ENCODE data around the gene PDCD2. TPM values are rescaled to one million over a fixed set of nuclear protein-coding genes. Genes with fewer than 3 reads are reported as not detected.

The PDCD2 gene
- total and polyA plus RNA-seq, 9 of the 15 experiments (the other 6 are each of a cell fraction or from before 2014, with no cell fraction given), result 67.3 to 430 (median 318) TPM

DNA sequence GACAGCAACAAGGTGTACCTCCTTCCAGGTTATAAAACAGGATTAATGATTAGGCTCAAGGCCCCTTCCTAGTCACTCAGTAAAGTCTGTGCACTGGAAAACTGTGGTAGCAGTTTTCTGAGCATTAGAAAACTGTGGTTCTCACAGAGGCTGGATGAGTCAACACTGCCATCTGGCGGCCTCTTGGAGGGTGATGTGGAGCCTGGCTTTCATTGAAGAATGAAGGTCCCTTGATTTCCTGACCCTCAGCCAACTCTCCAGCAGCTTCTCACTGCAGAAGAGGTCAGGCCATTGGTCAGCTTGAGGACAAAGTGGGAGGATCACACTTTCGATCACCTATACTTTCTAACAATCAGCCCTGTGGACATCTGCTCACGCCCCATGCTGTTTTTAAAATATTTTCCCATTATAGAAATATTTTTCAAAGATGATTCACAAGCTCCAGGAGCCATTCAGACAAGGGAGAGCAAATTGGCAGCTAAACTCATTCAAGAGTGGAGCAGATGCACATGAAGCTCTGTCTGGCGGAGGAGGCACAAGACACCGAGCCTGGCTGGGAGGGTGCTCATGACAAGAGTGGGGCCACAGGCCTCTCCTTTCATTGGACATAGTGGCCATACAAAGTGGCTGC lies 54.5 kb downstream of the PDCD2 start:
- in situ Hi-C loops (cut with MboI) (no loop called here), intact Hi-C loops (cut with micrococcal nuclease) (loop anchor here (1.0 to 10.0 kb wide), 5 partner anchors 55 to 1635 kb away; no protein-coding TSS in a partner anchor)
- Histone ChIP-seq H3K9me1 (ENCODE audit: control insufficient read depth, insufficient read depth, low read length) (no peaks in the 10 kb centered on the region), H3K27me3 (ENCODE audit: control insufficient read depth in 2 of 2, insufficient read depth in 2 of 2, low read length in 2 of 2) (peaks cover 0 to 2% of the 10 kb centered on the region in 2 experiments; a peak in 1 of 5 replicates), H2AFZ (ENCODE audit: low read depth, low read length) (no peak overlapping the region), H3K36me3 (ENCODE audit: control insufficient read depth, insufficient read depth, low read length) (peaks cover 23% of the 10 kb centered on the region), H3K27ac (ENCODE audit: extremely low read depth, low read depth, low read length) (no peak overlapping the region), H3K4me2 (ENCODE audit: insufficient read depth, low read length) (no peak overlapping the region), H3K4me1 (replicated peaks in 1 of 2; ENCODE audit: control insufficient read depth in 2 of 2, insufficient read depth in 2 of 2, low read length in 2 of 2) (no peaks in the 10 kb centered on the region), H3K4me3 (no peak overlapping the region), H3K79me2 (ENCODE audit: control insufficient read depth, insufficient read depth, low read length) (no peaks in the 10 kb centered on the region), H3K9me3 (replicated peaks; ENCODE audit: control insufficient read depth, insufficient read depth, low read depth, low read length) (no peaks in the 10 kb centered on the region), H4K20me1 (replicated peaks; ENCODE audit: control insufficient read depth, insufficient read depth, low read length) (0 out of 2 replicates have a peak, but pooled peaks cover 7% of the 10 kb centered on the region), H3K9ac (ENCODE audit: insufficient read depth in 1 of 2, low read depth in 2 of 2, low read length in 2 of 2) (no peak overlapping the region)
- ChIA-PET POLR2A (interaction anchor here (0.5 to 1.5 kb wide), 5 partner anchors 17 to 698 kb away, joined by 3 read pairs; no protein-coding TSS in a partner anchor), CTCF (ENCODE audit: low intra/inter-chr PET ratio) (interaction anchor here (0.6 to 4.6 kb wide), 7 partner anchors 666 to 1635 kb away, joined by 3 to 20 read pairs (median 5); no protein-coding TSS in a partner anchor)
- FAIRE-seq, result peak; percentile 95
- 13% methylated on average over 5 of the region's 5 CpGs for whole genome bisulfite sequencing (ENCODE audit: insufficient coverage, low coverage, missing lambda C conversion rate)
- no TSS peak for BruUV-seq (replicated peaks)
- peak; percentile 92 for ATAC-seq
- DNase-seq (ENCODE audit: extremely low read depth in 1 of 4, low spot score in 3 of 4), result peak; percentile 77 to 87 (median 84)
- TF ChIP-seq SREBF2 (CRISPR knock-in tag; IDR thresholded peaks at IDR 0.05), result no peak
- TF ChIP-seq TFAM (CRISPR knock-in tag; conservative IDR thresholded peaks at IDR 0.05), result no peak
- TF ChIP-seq, protein P1, sequence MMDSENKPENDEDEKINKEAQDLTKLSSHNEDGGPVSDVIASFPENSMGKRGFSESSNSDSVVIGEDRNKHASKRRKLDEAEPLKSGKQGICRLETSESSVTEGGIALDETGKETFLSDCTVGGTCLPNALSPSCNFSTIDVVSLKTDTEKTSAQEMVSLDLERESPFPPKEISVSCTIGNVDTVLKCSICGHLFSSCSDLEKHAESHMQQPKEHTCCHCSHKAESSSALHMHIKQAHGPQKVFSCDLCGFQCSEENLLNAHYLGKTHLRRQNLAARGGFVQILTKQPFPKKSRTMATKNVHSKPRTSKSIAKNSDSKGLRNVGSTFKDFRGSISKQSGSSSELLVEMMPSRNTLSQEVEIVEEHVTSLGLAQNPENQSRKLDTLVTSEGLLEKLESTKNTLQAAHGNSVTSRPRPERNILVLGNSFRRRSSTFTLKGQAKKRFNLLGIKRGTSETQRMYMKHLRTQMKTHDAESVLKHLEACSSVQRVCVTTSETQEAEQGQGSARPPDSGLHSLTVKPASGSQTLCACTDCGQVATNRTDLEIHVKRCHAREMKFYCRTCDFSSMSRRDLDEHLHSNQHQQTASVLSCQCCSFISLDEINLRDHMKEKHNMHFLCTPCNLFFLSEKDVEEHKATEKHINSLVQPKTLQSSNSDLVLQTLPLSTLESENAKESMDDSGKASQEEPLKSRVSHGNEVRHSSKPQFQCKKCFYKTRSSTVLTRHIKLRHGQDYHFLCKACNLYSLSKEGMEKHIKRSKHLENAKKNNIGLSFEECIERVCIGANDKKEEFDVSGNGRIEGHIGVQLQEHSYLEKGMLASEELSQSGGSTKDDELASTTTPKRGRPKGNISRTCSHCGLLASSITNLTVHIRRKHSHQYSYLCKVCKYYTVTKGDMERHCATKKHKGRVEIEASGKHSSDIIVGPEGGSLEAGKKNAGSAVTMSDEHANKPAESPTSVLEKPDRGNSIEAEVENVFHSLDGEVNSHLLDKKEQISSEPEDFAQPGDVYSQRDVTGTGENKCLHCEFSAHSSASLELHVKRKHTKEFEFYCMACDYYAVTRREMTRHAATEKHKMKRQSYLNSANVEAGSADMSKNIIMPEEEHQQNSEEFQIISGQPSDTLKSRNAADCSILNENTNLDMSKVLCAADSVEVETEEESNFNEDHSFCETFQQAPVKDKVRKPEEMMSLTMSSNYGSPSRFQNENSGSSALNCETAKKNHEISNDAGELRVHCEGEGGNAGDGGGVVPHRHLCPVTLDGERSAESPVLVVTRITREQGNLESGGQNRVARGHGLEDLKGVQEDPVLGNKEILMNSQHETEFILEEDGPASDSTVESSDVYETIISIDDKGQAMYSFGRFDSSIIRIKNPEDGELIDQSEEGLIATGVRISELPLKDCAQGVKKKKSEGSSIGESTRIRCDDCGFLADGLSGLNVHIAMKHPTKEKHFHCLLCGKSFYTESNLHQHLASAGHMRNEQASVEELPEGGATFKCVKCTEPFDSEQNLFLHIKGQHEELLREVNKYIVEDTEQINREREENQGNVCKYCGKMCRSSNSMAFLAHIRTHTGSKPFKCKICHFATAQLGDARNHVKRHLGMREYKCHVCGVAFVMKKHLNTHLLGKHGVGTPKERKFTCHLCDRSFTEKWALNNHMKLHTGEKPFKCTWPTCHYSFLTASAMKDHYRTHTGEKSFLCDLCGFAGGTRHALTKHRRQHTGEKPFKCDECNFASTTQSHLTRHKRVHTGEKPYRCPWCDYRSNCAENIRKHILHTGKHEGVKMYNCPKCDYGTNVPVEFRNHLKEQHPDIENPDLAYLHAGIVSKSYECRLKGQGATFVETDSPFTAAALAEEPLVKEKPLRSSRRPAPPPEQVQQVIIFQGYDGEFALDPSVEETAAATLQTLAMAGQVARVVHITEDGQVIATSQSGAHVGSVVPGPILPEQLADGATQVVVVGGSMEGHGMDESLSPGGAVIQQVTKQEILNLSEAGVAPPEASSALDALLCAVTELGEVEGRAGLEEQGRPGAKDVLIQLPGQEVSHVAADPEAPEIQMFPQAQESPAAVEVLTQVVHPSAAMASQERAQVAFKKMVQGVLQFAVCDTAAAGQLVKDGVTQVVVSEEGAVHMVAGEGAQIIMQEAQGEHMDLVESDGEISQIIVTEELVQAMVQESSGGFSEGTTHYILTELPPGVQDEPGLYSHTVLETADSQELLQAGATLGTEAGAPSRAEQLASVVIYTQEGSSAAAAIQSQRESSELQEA (IDR thresholded peaks at IDR 0.05; ENCODE audit: low read depth), result no peak
- no peak for TF ChIP-seq ZFX (CRISPR knock-in tag; IDR thresholded peaks at IDR 0.05)
- no peak for TF ChIP-seq PHTF2 (CRISPR knock-in tag; IDR thresholded peaks at IDR 0.05)
- no peak for TF ChIP-seq DIDO1 (tag; IDR thresholded peaks at IDR 0.05; ENCODE audit: low read depth)
- no peak for TF ChIP-seq ARID1B (IDR thresholded peaks at IDR 0.05)
- TF ChIP-seq, protein P2, sequence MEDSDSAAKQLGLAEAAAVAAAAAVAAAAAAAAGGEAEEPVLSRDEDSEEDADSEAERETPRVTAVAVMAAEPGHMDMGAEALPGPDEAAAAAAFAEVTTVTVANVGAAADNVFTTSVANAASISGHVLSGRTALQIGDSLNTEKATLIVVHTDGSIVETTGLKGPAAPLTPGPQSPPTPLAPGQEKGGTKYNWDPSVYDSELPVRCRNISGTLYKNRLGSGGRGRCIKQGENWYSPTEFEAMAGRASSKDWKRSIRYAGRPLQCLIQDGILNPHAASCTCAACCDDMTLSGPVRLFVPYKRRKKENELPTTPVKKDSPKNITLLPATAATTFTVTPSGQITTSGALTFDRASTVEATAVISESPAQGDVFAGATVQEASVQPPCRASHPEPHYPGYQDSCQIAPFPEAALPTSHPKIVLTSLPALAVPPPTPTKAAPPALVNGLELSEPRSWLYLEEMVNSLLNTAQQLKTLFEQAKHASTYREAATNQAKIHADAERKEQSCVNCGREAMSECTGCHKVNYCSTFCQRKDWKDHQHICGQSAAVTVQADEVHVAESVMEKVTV (CRISPR knock-in tag; IDR thresholded peaks at IDR 0.05), result peak; percentile 79
- no peak for TF ChIP-seq ZEB2 (IDR thresholded peaks at IDR 0.05)
- TF ChIP-seq YBX1 (IDR thresholded peaks at IDR 0.05), result no peak
- no peak for TF ChIP-seq KLF13 (tag; IDR thresholded peaks at IDR 0.05; ENCODE audit: borderline replicate concordance, low read depth)
- TF ChIP-seq MTA2 (IDR thresholded peaks at IDR 0.05; ENCODE audit: low read depth), result no peak
- TF ChIP-seq U2AF1 (optimal IDR thresholded peaks at IDR 0.05; ENCODE audit: low read depth, low read length), result no peak
- no peak for TF ChIP-seq RBM17 (IDR thresholded peaks at IDR 0.05; ENCODE audit: borderline replicate concordance, low read depth, low read length)

Measured in K562 (cell line).